ENCODE data around the gene IQCB1. TPM values are rescaled to one million over a fixed set of nuclear protein-coding genes. Genes with fewer than 3 reads are reported as not detected.

The IQCB1 gene
- total RNA-seq, 1 experiment from 2014 or later: 49.5 TPM

DNA sequence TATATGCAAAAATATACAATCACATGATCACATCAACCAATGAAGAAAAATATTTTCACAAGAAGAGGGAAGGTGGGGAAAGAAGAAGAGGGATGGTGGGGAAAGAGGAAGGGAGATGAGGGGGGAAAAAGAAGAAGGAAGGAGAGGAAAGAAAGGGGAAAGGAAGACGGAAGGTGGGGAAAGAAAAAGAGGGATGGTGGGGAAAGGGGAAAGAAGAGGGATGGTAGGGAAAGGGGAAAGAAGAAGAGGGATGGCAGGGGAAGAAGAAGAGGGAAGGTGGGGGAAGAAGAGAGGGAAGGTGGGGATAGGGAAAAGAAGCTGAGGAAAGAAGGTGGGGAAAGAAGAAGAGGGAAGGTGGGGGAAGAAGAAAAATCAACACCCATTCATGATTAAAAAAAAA, 82.1 kb downstream of the IQCB1 start:
- no peaks in the 10 kb centered on the region for H3K36me3 ChIP-seq (ENCODE audit: insufficient read depth, low read length, poor library complexity, severe bottlenecking)
- no peaks in the 10 kb centered on the region for H3K9me3 ChIP-seq (ENCODE audit: low read depth, low read length, poor library complexity, severe bottlenecking)
- H3K4me1 ChIP-seq (ENCODE audit: insufficient read depth, low read length, poor library complexity, severe bottlenecking): peaks cover 14% of the 10 kb centered on the region
- POLR2A ChIA-PET (ENCODE audit: low non-redundant PET): no interaction called here
- no peak overlapping the region for H3K27ac ChIP-seq (ENCODE audit: low read depth, low read length, poor library complexity, severe bottlenecking)
- BruUV-seq (replicated peaks): no TSS peak
- CTCF ChIA-PET: no interaction called here
- TF ChIP-seq, protein P1, sequence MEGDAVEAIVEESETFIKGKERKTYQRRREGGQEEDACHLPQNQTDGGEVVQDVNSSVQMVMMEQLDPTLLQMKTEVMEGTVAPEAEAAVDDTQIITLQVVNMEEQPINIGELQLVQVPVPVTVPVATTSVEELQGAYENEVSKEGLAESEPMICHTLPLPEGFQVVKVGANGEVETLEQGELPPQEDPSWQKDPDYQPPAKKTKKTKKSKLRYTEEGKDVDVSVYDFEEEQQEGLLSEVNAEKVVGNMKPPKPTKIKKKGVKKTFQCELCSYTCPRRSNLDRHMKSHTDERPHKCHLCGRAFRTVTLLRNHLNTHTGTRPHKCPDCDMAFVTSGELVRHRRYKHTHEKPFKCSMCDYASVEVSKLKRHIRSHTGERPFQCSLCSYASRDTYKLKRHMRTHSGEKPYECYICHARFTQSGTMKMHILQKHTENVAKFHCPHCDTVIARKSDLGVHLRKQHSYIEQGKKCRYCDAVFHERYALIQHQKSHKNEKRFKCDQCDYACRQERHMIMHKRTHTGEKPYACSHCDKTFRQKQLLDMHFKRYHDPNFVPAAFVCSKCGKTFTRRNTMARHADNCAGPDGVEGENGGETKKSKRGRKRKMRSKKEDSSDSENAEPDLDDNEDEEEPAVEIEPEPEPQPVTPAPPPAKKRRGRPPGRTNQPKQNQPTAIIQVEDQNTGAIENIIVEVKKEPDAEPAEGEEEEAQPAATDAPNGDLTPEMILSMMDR (conservative IDR thresholded peaks at IDR 0.05; ENCODE audit: low read depth, low read length): no peak
- TF ChIP-seq EZH2 (IDR thresholded peaks at IDR 0.05; ENCODE audit: borderline replicate concordance, low read depth, low read length, poor library complexity, severe bottlenecking): no peak
- no peak overlapping the region for H3K4me3 ChIP-seq (ENCODE audit: low read depth, low read length, poor library complexity, severe bottlenecking)
- no peaks in the 10 kb centered on the region for H3K27me3 ChIP-seq (replicated peaks; ENCODE audit: insufficient read depth, low read depth, low read length, poor library complexity)
- no peak for DNase-seq (ENCODE audit: low spot score)
- intact Hi-C loops (cut with micrococcal nuclease; ENCODE audit: unreplicated experiment): no loop called here

DNA sequence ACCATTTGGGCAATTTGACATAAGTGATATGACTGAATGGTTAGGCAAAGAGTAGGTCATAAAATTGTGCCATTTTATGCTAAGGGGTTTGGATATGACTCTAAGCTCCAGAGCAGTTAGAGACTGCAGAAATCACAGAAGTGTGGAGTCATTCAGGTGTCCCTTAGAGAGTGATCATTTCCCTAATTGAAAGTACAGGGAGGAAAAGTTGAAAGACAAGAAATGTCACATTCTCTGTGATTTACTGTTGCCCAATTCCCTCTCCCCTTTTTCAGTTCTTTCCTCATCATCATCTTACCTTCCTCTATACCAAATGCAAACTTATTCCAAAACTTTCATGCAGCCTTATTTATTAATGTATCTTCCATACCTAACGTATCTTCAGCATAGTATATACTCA, 82.6 kb downstream of the IQCB1 start:
- TF ChIP-seq, protein P1 (conservative IDR thresholded peaks at IDR 0.05; ENCODE audit: low read depth, low read length): no peak
- ChIA-PET POLR2A (ENCODE audit: low non-redundant PET) (no interaction called here), CTCF (no interaction called here)
- Histone ChIP-seq H3K4me1 (ENCODE audit: insufficient read depth, low read length, poor library complexity, severe bottlenecking) (peaks cover 9% of the 10 kb centered on the region), H3K27me3 (replicated peaks; ENCODE audit: insufficient read depth, low read depth, low read length, poor library complexity) (no peaks in the 10 kb centered on the region), H3K4me3 (ENCODE audit: low read depth, low read length, poor library complexity, severe bottlenecking) (no peak overlapping the region), H3K27ac (ENCODE audit: low read depth, low read length, poor library complexity, severe bottlenecking) (no peak overlapping the region), H3K9me3 (ENCODE audit: low read depth, low read length, poor library complexity, severe bottlenecking) (no peaks in the 10 kb centered on the region), H3K36me3 (ENCODE audit: insufficient read depth, low read length, poor library complexity, severe bottlenecking) (no peaks in the 10 kb centered on the region)
- no peak for DNase-seq (ENCODE audit: low spot score)
- intact Hi-C loops (cut with micrococcal nuclease; ENCODE audit: unreplicated experiment): no loop called here
- no TSS peak for BruUV-seq (replicated peaks)

DNA sequence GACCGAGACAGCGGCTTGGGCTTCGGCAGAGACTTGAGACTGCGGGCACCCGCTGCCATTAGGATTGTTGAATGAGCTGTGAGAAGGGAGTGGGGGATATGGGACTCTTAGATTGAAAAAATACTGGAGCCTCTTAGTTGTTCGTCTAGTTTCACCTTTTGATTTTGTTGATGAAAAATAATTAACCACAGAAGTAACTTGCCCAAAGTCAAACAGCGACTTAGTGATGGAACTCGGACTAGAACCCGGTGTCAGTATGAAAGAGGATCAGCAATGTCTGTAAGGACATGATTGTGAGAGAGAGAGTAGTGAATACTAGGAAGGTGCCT, 84.8 kb downstream of the IQCB1 start:
- POLR2A ChIA-PET (ENCODE audit: low non-redundant PET): no interaction called here
- CTCF ChIA-PET: no interaction called here
- peak overlapping the region; percentile 82 for H3K4me3 ChIP-seq (ENCODE audit: low read depth, low read length, poor library complexity, severe bottlenecking)
- intact Hi-C loops (cut with micrococcal nuclease; ENCODE audit: unreplicated experiment): no loop called here
- no peak for TF ChIP-seq EZH2 (IDR thresholded peaks at IDR 0.05; ENCODE audit: borderline replicate concordance, low read depth, low read length, poor library complexity, severe bottlenecking)
- TF ChIP-seq, protein P1 (conservative IDR thresholded peaks at IDR 0.05; ENCODE audit: low read depth, low read length): no peak
- no peaks in the 10 kb centered on the region for H3K27me3 ChIP-seq (replicated peaks; ENCODE audit: insufficient read depth, low read depth, low read length, poor library complexity)
- peaks cover 7% of the 10 kb centered on the region for H3K4me1 ChIP-seq (ENCODE audit: insufficient read depth, low read length, poor library complexity, severe bottlenecking)
- H3K36me3 ChIP-seq (ENCODE audit: insufficient read depth, low read length, poor library complexity, severe bottlenecking): no peaks in the 10 kb centered on the region
- BruUV-seq (replicated peaks): TSS peak; percentile 97
- H3K9me3 ChIP-seq (ENCODE audit: low read depth, low read length, poor library complexity, severe bottlenecking): no peaks in the 10 kb centered on the region
- DNase-seq (ENCODE audit: low spot score): no peak
- H3K27ac ChIP-seq (ENCODE audit: low read depth, low read length, poor library complexity, severe bottlenecking): peak overlapping the region; percentile 49

Measured in A673 (cell line).